A549 (cell line): ENCODE data around the gene SLC26A3.

ENCODE experiments used
- CTCF ChIP-seq: fragments of >200 bp; sonication (Bioruptor Twin); formaldehyde crosslinking; IDR thresholded peaks from 3 replicates; pipeline ENCODE4 v1.5.1; 2016
- EHF ChIP-seq: fragments of 250-450 bp; sonication (Bioruptor Pico); IDR thresholded peaks from 2 replicates; pipeline ENCODE4 v1.5.0; 2020; ENCODE audit warnings: mild to moderate bottlenecking
- MYC ChIP-seq: IDR thresholded peaks from 2 replicates; pipeline ENCODE4 v1.6.1; 2012; ENCODE audit warnings: mild to moderate bottlenecking, inconsistent platforms, low read length, improper control_type of control experiment, borderline replicate concordance
- POLR2AphosphoS2 ChIP-seq: conservative IDR thresholded peaks from 2 replicates; pipeline ENCODE4 v1.6.1; 2012; ENCODE audit warnings: low read length, improper control_type of control experiment, inconsistent platforms
- SREBF2 ChIP-seq: fragments of 450-650 bp; IDR thresholded peaks from 2 replicates; pipeline ENCODE4 v1.6.1; 2014; ENCODE audit warnings: mild to moderate bottlenecking, moderate library complexity

- TF ChIP-seq SREBF2 (no peak), EHF (CRISPR knock-in tag) (no peak), CTCF (no peak), MYC (no peak), POLR2AphosphoS2 (no peak)
These were observed 84.4 kb downstream of the SLC26A3 start for GRCh38 chr7:107718456-107719193.
